Vagina (tissue), 2 donors: ENCODE data around the gene PRKAG2. TPM values are rescaled to one million over a fixed set of nuclear protein-coding genes. Genes with fewer than 3 reads are reported as not detected.

Experiments used
- DNase-seq, 2 donors: peaks; one replicate each; pipeline ENCODE4 v3.0.0-alpha.2; 2017; ENCODE audit errors: extremely low spot score in 2 of 2
- H3K27ac ChIP-seq: fragments of 200-600 bp; sonication (generic); one replicate; pipeline ENCODE4 v1.5.1; 2019
- H3K27me3 ChIP-seq: fragments of 200-600 bp; sonication (generic); one replicate; pipeline ENCODE4 v1.5.1; 2019
- H3K36me3 ChIP-seq, 2 donors: fragments of 200-600 bp; sonication (generic); one replicate each; pipeline ENCODE4 v1.5.1; 2017 to 2019
- H3K4me1 ChIP-seq: fragments of 200-600 bp; sonication (generic); one replicate; pipeline ENCODE4 v1.5.1; 2019
- H3K4me3 ChIP-seq, 2 donors: fragments of 200-600 bp; sonication (generic); 1 replicate in 1 of 2; 2 replicates in 1 of 2; pipeline ENCODE4 v1.5.1; 2016 to 2019
- H3K9me3 ChIP-seq: fragments of 200-600 bp; sonication (generic); one replicate; pipeline ENCODE4 v1.5.1; 2019
- POLR2A ChIP-seq, 2 donors: fragments of 450-650 bp; IDR thresholded peaks; one replicate each; pipeline ENCODE4 v1.6.1; 2017; ENCODE audit warnings: antibody characterized with exemption in 2 of 2, mild to moderate bottlenecking in 2 of 2, moderate library complexity in 2 of 2
- POLR2AphosphoS5 ChIP-seq, 2 donors: sonication (generic); formaldehyde crosslinking; IDR thresholded peaks; one replicate each; pipeline ENCODE4 v1.9.0; 2017; ENCODE audit warnings: antibody characterized with exemption in 2 of 2, mild to moderate bottlenecking in 2 of 2, low read depth in 1 of 2; ENCODE audit not compliant: insufficient read depth in 1 of 2
- intact Hi-C: fragments of 100-400 bp; cut with DNase I; formaldehyde crosslinking; loops from one replicate; pipeline ENCODE4 v1.15.1; 2023
- total RNA-seq: library from RNA; depleted of rRNA; stranded (reverse); fragments of >200 nt; gene quantifications from one replicate; pipeline ENCODE4 v1.2.3, GENCODE V29; 2016
- TF ChIP-seq, protein P1 (sequence below), 3 experiments: fragments of 450-650 bp in 2 of 3; fragments of 200-600 bp in 1 of 3; sonication (generic) in 1 of 3; IDR thresholded peaks; one replicate each; pipeline ENCODE4 v1.5.1; 2017 to 2019; ENCODE audit warnings: antibody characterized with exemption in 3 of 3, mild to moderate bottlenecking in 2 of 3, moderate library complexity in 2 of 3

PRKAG2 gene
- total RNA-seq, 1 donor from 2014 or later, result 25.0 TPM

DNA sequence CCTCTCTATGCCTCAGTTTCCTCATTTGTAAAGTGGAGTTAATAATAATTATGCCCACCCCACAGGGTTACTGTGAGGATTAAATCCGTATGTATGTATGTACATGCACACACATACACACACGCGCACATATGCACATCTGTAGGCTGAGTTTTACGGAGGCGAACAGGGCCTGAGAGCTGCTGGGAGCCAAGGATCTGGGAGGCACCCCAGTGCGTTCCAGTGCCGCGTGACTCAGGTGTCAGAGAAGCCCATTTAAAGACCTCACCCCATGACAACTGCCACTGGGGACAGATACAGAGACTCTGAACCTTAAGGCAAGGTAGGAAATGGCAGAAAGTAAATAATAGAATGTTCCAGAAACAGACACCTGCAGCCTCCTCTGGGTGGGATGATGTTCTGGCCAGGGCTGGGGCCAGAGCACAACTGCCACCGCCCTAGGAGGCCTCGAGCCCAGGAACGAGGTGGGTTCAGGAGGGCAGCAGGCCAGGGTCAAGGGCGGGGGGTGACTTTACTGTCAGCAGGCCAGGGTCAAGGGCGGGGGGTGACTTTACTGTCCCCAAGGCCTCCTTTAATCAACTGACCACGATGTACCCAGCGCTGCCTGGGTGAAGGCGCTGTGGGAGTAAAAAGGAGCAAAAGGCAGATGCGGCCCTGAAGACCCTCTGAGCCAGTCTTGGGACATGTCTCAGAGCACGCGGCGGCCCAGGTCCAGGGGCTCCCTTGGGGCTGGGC, 54.9 kb downstream of the PRKAG2 start:
- peaks cover 35% of the 10 kb centered on the region for H3K4me1 ChIP-seq
- DNase-seq, result no peak
- no peaks in the 10 kb centered on the region for H3K36me3 ChIP-seq
- TF ChIP-seq POLR2A (IDR thresholded peaks at IDR 0.05) (no peak), POLR2AphosphoS5 (IDR thresholded peaks at IDR 0.05; ENCODE audit: insufficient read depth in 1 of 2, low read depth in 1 of 2) (no peak)
- TF ChIP-seq, protein P1, sequence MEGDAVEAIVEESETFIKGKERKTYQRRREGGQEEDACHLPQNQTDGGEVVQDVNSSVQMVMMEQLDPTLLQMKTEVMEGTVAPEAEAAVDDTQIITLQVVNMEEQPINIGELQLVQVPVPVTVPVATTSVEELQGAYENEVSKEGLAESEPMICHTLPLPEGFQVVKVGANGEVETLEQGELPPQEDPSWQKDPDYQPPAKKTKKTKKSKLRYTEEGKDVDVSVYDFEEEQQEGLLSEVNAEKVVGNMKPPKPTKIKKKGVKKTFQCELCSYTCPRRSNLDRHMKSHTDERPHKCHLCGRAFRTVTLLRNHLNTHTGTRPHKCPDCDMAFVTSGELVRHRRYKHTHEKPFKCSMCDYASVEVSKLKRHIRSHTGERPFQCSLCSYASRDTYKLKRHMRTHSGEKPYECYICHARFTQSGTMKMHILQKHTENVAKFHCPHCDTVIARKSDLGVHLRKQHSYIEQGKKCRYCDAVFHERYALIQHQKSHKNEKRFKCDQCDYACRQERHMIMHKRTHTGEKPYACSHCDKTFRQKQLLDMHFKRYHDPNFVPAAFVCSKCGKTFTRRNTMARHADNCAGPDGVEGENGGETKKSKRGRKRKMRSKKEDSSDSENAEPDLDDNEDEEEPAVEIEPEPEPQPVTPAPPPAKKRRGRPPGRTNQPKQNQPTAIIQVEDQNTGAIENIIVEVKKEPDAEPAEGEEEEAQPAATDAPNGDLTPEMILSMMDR (IDR thresholded peaks at IDR 0.05), result no peak
- H3K27ac ChIP-seq, result peak overlapping the region; percentile 49
- H3K4me3 ChIP-seq, result no peak overlapping the region
- no peaks in the 10 kb centered on the region for H3K27me3 ChIP-seq
- H3K9me3 ChIP-seq, result no peaks in the 10 kb centered on the region
- intact Hi-C loops, result no loop called here

DNA sequence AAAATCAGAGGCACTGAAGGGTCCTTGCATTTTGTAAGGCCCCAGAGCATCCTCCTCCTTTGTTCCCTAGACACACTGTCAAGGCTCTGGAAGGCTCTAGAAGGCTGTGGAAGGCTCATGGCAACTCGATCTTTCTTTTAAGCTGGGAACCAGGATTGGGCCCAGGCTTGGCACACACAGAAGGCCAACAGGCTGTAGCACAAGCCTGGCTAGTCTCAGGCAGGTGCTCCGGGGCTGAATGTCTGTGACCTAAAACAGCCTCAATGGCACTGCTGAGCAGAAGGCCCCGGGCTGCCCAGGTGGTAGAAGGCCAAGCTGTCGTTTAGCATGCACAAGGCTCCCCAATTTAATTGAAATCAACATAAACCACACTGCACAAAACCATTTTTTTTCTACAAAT, 55.7 kb downstream of the PRKAG2 start:
- peaks cover 35% of the 10 kb centered on the region for H3K4me1 ChIP-seq
- no peak overlapping the region for H3K27ac ChIP-seq
- TF ChIP-seq POLR2A (IDR thresholded peaks at IDR 0.05) (no peak), POLR2AphosphoS5 (IDR thresholded peaks at IDR 0.05; ENCODE audit: insufficient read depth in 1 of 2, low read depth in 1 of 2) (no peak)
- TF ChIP-seq, protein P1 (IDR thresholded peaks at IDR 0.05), result no peak
- DNase-seq, result no peak
- H3K27me3 ChIP-seq, result no peaks in the 10 kb centered on the region
- H3K36me3 ChIP-seq, result no peaks in the 10 kb centered on the region
- intact Hi-C loops, result no loop called here
- no peaks in the 10 kb centered on the region for H3K9me3 ChIP-seq
- no peak overlapping the region for H3K4me3 ChIP-seq

DNA sequence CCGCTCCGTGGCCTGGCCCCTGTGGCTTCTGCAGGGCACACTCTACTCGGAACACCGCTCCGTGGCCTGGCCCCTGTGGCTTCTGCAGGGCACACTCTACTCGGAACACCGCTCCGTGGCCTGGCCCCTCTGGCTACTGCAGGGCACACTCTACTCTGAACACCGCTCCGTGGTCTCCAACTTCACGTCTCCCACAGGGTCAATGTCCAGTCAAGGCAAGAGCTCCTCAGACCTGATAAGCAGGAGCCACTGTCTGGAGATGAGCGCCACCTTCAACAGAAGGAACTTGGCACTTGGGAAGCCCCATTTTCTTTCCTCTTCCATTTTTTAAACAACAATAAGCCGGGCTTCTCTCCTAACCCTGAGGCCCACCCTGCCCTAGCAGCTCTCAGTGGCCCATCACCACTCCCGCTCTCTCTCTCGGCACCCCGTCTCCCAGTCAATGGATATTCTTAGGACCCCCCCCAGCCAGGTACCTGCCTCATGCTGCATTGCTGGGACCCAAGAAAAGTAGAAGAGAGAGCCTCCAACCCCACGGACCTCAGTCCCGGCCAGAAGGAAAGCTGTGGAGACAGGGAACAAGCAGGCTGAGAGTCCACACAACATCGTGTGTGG, 56.3 kb downstream of the PRKAG2 start:
- intact Hi-C loops, result no loop called here
- no peaks in the 10 kb centered on the region for H3K36me3 ChIP-seq
- TF ChIP-seq POLR2AphosphoS5 (IDR thresholded peaks at IDR 0.05; ENCODE audit: insufficient read depth in 1 of 2, low read depth in 1 of 2) (no peak), POLR2A (IDR thresholded peaks at IDR 0.05) (no peak)
- TF ChIP-seq, protein P1 (IDR thresholded peaks at IDR 0.05), result no peak
- no peak for DNase-seq
- H3K4me1 ChIP-seq, result peaks cover 32% of the 10 kb centered on the region
- no peaks in the 10 kb centered on the region for H3K9me3 ChIP-seq
- no peak overlapping the region for H3K4me3 ChIP-seq
- H3K27ac ChIP-seq, result no peak overlapping the region
- H3K27me3 ChIP-seq, result no peaks in the 10 kb centered on the region

DNA sequence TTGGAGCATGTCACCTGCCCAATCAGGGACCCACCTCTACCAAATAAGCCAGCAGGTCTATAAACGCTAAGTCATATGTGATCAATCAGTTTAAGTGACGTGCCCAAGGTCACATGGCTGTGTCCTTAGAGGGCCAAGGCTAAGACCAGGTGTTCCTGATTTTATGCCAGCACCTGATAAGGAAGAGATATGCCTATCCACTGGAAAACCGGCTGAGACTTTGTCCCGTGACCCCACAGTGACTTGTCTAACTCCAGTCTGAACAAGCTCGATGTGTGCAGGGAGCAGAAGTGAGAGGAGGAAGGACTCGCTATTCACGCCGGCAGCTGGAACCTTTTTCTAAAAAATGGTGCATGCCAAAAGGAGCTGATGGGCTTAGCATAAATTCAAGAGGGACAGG, 57.0 kb downstream of the PRKAG2 start:
- no peak for DNase-seq
- TF ChIP-seq POLR2AphosphoS5 (IDR thresholded peaks at IDR 0.05; ENCODE audit: insufficient read depth in 1 of 2, low read depth in 1 of 2) (no peak), POLR2A (IDR thresholded peaks at IDR 0.05) (no peak)
- TF ChIP-seq, protein P1 (IDR thresholded peaks at IDR 0.05), result no peak
- intact Hi-C loops, result no loop called here
- H3K27me3 ChIP-seq, result no peaks in the 10 kb centered on the region
- H3K27ac ChIP-seq, result no peak overlapping the region
- H3K9me3 ChIP-seq, result no peaks in the 10 kb centered on the region
- H3K4me3 ChIP-seq, result no peak overlapping the region
- peaks cover 25% of the 10 kb centered on the region for H3K4me1 ChIP-seq
- no peaks in the 10 kb centered on the region for H3K36me3 ChIP-seq
